DOHH2 (cell line): ENCODE data around the gene ASTN1.
A peak's percentile ranks its signal among the peaks of the same experiment; 100 is the strongest.

ENCODE experiments used
- H3F3A ChIP-seq: fragments of 200-600 bp; sonication (generic), shearing (Covaris generic); 2 replicates; pipeline ENCODE4 v1.6.0; 2016; ENCODE audit warnings: antibody characterized with exemption, mild to moderate bottlenecking; ENCODE audit not compliant: control insufficient read depth, insufficient read depth
- H3K27ac ChIP-seq: fragments of 200-600 bp; sonication (generic); 2 replicates; pipeline ENCODE4 v1.5.1; 2014; ENCODE audit warnings: low read depth, mild to moderate bottlenecking, low read length, moderate library complexity
- H3K27me3 ChIP-seq: fragments of 200-600 bp; sonication (generic); 2 replicates; pipeline ENCODE4 v1.6.1; 2014; ENCODE audit warnings: mild to moderate bottlenecking, low read length, mixed read lengths; ENCODE audit not compliant: control insufficient read depth
- H3K36me3 ChIP-seq: fragments of 200-600 bp; sonication (generic); 2 replicates; pipeline ENCODE4 v1.6.1; 2014; ENCODE audit warnings: mild to moderate bottlenecking, low read length, moderate library complexity, mixed read lengths; ENCODE audit not compliant: control insufficient read depth
- H3K4me1 ChIP-seq: fragments of 200-600 bp; sonication (generic); 2 replicates; pipeline ENCODE4 v1.6.1; 2014; ENCODE audit warnings: mild to moderate bottlenecking, low read length, mixed read lengths; ENCODE audit not compliant: control insufficient read depth
- H3K4me2 ChIP-seq: fragments of 200-600 bp; sonication (generic); 2 replicates; pipeline ENCODE4 v1.6.0; 2014; ENCODE audit warnings: mild to moderate bottlenecking, low read length, moderate library complexity
- H3K4me3 ChIP-seq: fragments of 200-600 bp; sonication (generic); 2 replicates; pipeline ENCODE4 v1.5.1; 2014; ENCODE audit warnings: mild to moderate bottlenecking, low read length, mixed read lengths
- H3K79me2 ChIP-seq: fragments of 200-600 bp; sonication (generic); 2 replicates; pipeline ENCODE4 v1.6.1; 2014; ENCODE audit warnings: mild to moderate bottlenecking, low read length, mixed read lengths; ENCODE audit not compliant: control insufficient read depth
- H3K9me2 ChIP-seq: fragments of 200-600 bp; sonication (generic); replicated peaks from 2 replicates; pipeline ENCODE4 v1.6.1; 2014; ENCODE audit warnings: mild to moderate bottlenecking, low read length, mixed read lengths; ENCODE audit not compliant: control insufficient read depth
- H3K9me3 ChIP-seq: fragments of 200-600 bp; sonication (generic); 2 replicates; pipeline ENCODE4 v1.6.1; 2014; ENCODE audit warnings: antibody characterized with exemption, low read length, mixed read lengths; ENCODE audit not compliant: control insufficient read depth, insufficient read depth
- H4K20me1 ChIP-seq: fragments of 200-600 bp; sonication (generic); 2 replicates; pipeline ENCODE4 v1.6.0; 2014; ENCODE audit warnings: low read depth, mild to moderate bottlenecking, antibody characterized with exemption, low read length, moderate library complexity; ENCODE audit not compliant: control insufficient read depth, insufficient read depth
- EZH2phosphoT487 ChIP-seq: fragments of 200-600 bp; sonication (generic); IDR thresholded peaks from 2 replicates; pipeline ENCODE4 v1.6.1; 2017; ENCODE audit warnings: borderline replicate concordance, mild to moderate bottlenecking, antibody characterized with exemption, low read length, moderate library complexity, mixed read lengths
- TF ChIP-seq, protein P1 (sequence below): fragments of 200-600 bp; sonication (generic); IDR thresholded peaks from one replicate; pipeline ENCODE4 v1.5.1; 2014; ENCODE audit warnings: antibody characterized with exemption, mild to moderate bottlenecking, low read depth, low read length; ENCODE audit not compliant: poor library complexity, severe bottlenecking

Gene ASTN1

GRCh38 chr1:176959191-176959820, 205.2 kb downstream of the ASTN1 start:
- Histone ChIP-seq H3K4me3 (no peak overlapping the region), H3K27me3 (no peaks in the 10 kb centered on the region), H3K36me3 (no peaks in the 10 kb centered on the region), H4K20me1 (no peaks in the 10 kb centered on the region), H3K27ac (no peak overlapping the region), H3K9me2 (no peaks in the 10 kb centered on the region), H3F3A (no peaks in the 10 kb centered on the region), H3K4me2 (no peak overlapping the region), H3K4me1 (no peaks in the 10 kb centered on the region), H3K9me3 (no peaks in the 10 kb centered on the region), H3K79me2 (no peaks in the 10 kb centered on the region)
- no peak for TF ChIP-seq EZH2phosphoT487
- TF ChIP-seq, protein P1, sequence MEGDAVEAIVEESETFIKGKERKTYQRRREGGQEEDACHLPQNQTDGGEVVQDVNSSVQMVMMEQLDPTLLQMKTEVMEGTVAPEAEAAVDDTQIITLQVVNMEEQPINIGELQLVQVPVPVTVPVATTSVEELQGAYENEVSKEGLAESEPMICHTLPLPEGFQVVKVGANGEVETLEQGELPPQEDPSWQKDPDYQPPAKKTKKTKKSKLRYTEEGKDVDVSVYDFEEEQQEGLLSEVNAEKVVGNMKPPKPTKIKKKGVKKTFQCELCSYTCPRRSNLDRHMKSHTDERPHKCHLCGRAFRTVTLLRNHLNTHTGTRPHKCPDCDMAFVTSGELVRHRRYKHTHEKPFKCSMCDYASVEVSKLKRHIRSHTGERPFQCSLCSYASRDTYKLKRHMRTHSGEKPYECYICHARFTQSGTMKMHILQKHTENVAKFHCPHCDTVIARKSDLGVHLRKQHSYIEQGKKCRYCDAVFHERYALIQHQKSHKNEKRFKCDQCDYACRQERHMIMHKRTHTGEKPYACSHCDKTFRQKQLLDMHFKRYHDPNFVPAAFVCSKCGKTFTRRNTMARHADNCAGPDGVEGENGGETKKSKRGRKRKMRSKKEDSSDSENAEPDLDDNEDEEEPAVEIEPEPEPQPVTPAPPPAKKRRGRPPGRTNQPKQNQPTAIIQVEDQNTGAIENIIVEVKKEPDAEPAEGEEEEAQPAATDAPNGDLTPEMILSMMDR = no peak

GRCh38 chr1:176957603-176958002, 206.9 kb downstream of the ASTN1 start:
- no peak overlapping the region for H3K4me3 ChIP-seq
- H3K27ac ChIP-seq = no peak overlapping the region
- H3K4me2 ChIP-seq = no peak overlapping the region
- TF ChIP-seq EZH2phosphoT487 = no peak
- TF ChIP-seq, protein P1 = no peak
- H3K79me2 ChIP-seq = no peaks in the 10 kb centered on the region
- no peaks in the 10 kb centered on the region for H3F3A ChIP-seq
- no peaks in the 10 kb centered on the region for H3K4me1 ChIP-seq
- H3K36me3 ChIP-seq = no peaks in the 10 kb centered on the region
- no peaks in the 10 kb centered on the region for H3K27me3 ChIP-seq
- no peaks in the 10 kb centered on the region for H3K9me3 ChIP-seq
- no peaks in the 10 kb centered on the region for H3K9me2 ChIP-seq
- no peaks in the 10 kb centered on the region for H4K20me1 ChIP-seq

GRCh38 chr1:176954242-176954641, 210.3 kb downstream of the ASTN1 start:
- TF ChIP-seq EZH2phosphoT487 = no peak
- TF ChIP-seq, protein P1 = peak; percentile 17
- Histone ChIP-seq H3F3A (no peaks in the 10 kb centered on the region), H3K4me2 (no peak overlapping the region), H3K36me3 (no peaks in the 10 kb centered on the region), H3K27me3 (no peaks in the 10 kb centered on the region), H3K9me2 (no peaks in the 10 kb centered on the region), H3K4me1 (no peaks in the 10 kb centered on the region), H3K4me3 (no peak overlapping the region), H3K9me3 (no peaks in the 10 kb centered on the region), H3K27ac (no peak overlapping the region), H3K79me2 (no peaks in the 10 kb centered on the region), H4K20me1 (no peaks in the 10 kb centered on the region)
